K562 (cell line): ENCODE data around the gene HIVEP3.

Source experiments
- POLR2A ChIP-seq: fragments of 450-650 bp; conservative IDR thresholded peaks from 2 replicates; pipeline ENCODE4 v1.6.1; 2016
- POLR2AphosphoS5 ChIP-seq: IDR thresholded peaks from 2 replicates; pipeline ENCODE4 v1.6.1; 2011; ENCODE audit warnings: mild to moderate bottlenecking, low read depth, low read length, moderate library complexity; ENCODE audit not compliant: control insufficient read depth, insufficient read depth
- RBBP5 ChIP-seq: fragments of 200-600 bp; sonication (generic); IDR thresholded peaks from 2 replicates; pipeline ENCODE4 v1.6.1; 2012; ENCODE audit warnings: borderline replicate concordance, mild to moderate bottlenecking, low read length, control low read depth, inconsistent platforms; ENCODE audit not compliant: insufficient read depth, poor library complexity, severe bottlenecking
- WHSC1 ChIP-seq: IDR thresholded peaks from one replicate; pipeline ENCODE4 v1.6.1; 2012; ENCODE audit warnings: low read length, control low read depth, inconsistent platforms
- ZNF551 ChIP-seq: fragments of 250-450 bp; sonication (Bioruptor Pico); IDR thresholded peaks from 2 replicates; pipeline ENCODE4 v1.5.0; 2021; ENCODE audit warnings: mild to moderate bottlenecking, moderate library complexity
- TF ChIP-seq, protein P1 (sequence below): fragments of 250-450 bp; sonication (Bioruptor Pico); IDR thresholded peaks from 2 replicates; pipeline ENCODE4 v1.8.0; 2022; ENCODE audit warnings: inconsistent platforms
- TF ChIP-seq, protein P2 (sequence below), 3 experiments: IDR thresholded peaks in 2 of 3; conservative IDR thresholded peaks in 1 of 3; 2 replicates each; pipeline ENCODE4 v1.5.1; 2011 to 2012; ENCODE audit warnings: low read length in 3 of 3, mild to moderate bottlenecking in 3 of 3, control low read depth in 2 of 3, improper control_type of control experiment in 1 of 3, inconsistent platforms in 1 of 3, low read depth in 1 of 3, mixed read lengths in 1 of 3, moderate library complexity in 1 of 3; ENCODE audit not compliant: insufficient read depth in 2 of 3

DNA sequence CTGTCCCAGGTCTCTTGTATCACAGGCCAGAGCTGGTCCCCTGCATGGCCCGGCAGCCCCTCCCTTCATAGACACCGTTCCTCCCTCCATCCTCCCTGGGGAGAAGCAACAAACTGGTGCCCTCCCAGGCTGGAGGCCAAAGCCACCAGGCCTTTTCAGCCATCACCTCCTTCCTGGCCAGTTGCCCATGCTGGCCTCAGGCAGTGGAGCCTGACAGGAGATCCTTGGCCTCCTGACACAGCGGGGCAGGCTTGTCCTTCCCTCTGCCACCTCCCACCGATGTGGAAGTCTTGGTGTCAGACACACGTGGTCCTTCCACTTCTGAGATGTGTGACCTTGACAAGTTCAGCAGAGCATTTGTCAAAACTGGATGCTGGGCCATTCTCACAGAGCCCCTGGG is 206.0 kb downstream of the HIVEP3 start:
- TF ChIP-seq, protein P1, sequence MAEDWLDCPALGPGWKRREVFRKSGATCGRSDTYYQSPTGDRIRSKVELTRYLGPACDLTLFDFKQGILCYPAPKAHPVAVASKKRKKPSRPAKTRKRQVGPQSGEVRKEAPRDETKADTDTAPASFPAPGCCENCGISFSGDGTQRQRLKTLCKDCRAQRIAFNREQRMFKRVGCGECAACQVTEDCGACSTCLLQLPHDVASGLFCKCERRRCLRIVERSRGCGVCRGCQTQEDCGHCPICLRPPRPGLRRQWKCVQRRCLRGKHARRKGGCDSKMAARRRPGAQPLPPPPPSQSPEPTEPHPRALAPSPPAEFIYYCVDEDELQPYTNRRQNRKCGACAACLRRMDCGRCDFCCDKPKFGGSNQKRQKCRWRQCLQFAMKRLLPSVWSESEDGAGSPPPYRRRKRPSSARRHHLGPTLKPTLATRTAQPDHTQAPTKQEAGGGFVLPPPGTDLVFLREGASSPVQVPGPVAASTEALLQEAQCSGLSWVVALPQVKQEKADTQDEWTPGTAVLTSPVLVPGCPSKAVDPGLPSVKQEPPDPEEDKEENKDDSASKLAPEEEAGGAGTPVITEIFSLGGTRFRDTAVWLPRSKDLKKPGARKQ (CRISPR knock-in tag): no peak
- TF ChIP-seq RBBP5 (no peak), WHSC1 (no peak), POLR2AphosphoS5 (no peak), POLR2A (no peak), ZNF551 (CRISPR knock-in tag) (no peak)
- TF ChIP-seq, protein P2, sequence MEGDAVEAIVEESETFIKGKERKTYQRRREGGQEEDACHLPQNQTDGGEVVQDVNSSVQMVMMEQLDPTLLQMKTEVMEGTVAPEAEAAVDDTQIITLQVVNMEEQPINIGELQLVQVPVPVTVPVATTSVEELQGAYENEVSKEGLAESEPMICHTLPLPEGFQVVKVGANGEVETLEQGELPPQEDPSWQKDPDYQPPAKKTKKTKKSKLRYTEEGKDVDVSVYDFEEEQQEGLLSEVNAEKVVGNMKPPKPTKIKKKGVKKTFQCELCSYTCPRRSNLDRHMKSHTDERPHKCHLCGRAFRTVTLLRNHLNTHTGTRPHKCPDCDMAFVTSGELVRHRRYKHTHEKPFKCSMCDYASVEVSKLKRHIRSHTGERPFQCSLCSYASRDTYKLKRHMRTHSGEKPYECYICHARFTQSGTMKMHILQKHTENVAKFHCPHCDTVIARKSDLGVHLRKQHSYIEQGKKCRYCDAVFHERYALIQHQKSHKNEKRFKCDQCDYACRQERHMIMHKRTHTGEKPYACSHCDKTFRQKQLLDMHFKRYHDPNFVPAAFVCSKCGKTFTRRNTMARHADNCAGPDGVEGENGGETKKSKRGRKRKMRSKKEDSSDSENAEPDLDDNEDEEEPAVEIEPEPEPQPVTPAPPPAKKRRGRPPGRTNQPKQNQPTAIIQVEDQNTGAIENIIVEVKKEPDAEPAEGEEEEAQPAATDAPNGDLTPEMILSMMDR (IDR thresholded peaks at IDR 0.05 in 2 of 3, conservative IDR thresholded peaks at IDR 0.05 in 1 of 3; ENCODE audit: insufficient read depth in 2 of 3, low read depth in 1 of 3, low read length in 3 of 3): no peak
